PFSK-1 (cell line): Measurements from ENCODE around the gene TTLL13.

Source experiments
- FOXP2 ChIP-seq: optimal IDR thresholded peaks from 2 replicates; pipeline ENCODE3; 2011; ENCODE audit warnings: borderline replicate concordance, control low read depth, inconsistent platforms; ENCODE audit not compliant: insufficient read depth; ENCODE audit errors: extremely low read length, extremely low read depth
- POLR2AphosphoS5 ChIP-seq: IDR thresholded peaks from 2 replicates; pipeline ENCODE4 v1.6.1; 2012; ENCODE audit warnings: low read depth, mild to moderate bottlenecking, control low read depth, low read length, moderate library complexity
- TF ChIP-seq, protein P1 (sequence below), 2 experiments: IDR thresholded peaks; 2 replicates each; pipeline versions ENCODE4 v1.6.1 to v1.8.0; 2011 to 2012; ENCODE audit warnings: low read depth in 2 of 2, low read length in 2 of 2, control low read depth in 1 of 2, inconsistent platforms in 1 of 2, mild to moderate bottlenecking in 1 of 2, moderate library complexity in 1 of 2; ENCODE audit not compliant: insufficient read depth in 1 of 2

GRCh38 chr15:90228960-90229359 lies 20.4 kb upstream of the TTLL13 start:
- no peak for TF ChIP-seq POLR2AphosphoS5
- TF ChIP-seq, protein P1, sequence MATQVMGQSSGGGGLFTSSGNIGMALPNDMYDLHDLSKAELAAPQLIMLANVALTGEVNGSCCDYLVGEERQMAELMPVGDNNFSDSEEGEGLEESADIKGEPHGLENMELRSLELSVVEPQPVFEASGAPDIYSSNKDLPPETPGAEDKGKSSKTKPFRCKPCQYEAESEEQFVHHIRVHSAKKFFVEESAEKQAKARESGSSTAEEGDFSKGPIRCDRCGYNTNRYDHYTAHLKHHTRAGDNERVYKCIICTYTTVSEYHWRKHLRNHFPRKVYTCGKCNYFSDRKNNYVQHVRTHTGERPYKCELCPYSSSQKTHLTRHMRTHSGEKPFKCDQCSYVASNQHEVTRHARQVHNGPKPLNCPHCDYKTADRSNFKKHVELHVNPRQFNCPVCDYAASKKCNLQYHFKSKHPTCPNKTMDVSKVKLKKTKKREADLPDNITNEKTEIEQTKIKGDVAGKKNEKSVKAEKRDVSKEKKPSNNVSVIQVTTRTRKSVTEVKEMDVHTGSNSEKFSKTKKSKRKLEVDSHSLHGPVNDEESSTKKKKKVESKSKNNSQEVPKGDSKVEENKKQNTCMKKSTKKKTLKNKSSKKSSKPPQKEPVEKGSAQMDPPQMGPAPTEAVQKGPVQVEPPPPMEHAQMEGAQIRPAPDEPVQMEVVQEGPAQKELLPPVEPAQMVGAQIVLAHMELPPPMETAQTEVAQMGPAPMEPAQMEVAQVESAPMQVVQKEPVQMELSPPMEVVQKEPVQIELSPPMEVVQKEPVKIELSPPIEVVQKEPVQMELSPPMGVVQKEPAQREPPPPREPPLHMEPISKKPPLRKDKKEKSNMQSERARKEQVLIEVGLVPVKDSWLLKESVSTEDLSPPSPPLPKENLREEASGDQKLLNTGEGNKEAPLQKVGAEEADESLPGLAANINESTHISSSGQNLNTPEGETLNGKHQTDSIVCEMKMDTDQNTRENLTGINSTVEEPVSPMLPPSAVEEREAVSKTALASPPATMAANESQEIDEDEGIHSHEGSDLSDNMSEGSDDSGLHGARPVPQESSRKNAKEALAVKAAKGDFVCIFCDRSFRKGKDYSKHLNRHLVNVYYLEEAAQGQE (IDR thresholded peaks at IDR 0.05; ENCODE audit: insufficient read depth in 1 of 2, low read depth in 2 of 2, low read length in 2 of 2) = no peak
- no peak for TF ChIP-seq FOXP2
